ENCODE measurements around the gene TEAD1. TPM values are rescaled to one million over a fixed set of nuclear protein-coding genes. Genes with fewer than 3 reads are reported as not detected.

The TEAD1 gene
- total RNA-seq, 4 donors from 2014 or later = 45.7 to 88.7 (median 71.4) TPM

DNA sequence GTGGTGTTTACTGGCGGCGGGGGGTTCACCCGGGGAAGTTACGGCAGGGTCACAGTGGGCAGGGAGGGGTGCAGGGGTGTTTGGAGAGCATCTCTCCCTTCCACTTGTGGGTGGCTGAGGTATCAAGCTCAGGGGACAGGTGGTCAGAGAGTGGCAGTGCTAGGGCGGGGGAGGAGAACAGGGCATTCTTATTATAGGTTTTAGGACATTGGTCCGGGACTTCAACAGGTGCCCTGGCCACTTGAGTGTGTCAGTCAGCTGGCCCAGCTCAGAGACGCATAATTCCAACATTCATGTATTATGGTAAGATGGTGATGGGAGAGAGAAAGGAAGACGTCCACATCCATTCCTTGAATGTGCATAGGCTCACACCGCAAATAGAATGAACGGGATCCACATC, 101.7 kb downstream of the TEAD1 start:
- WGBS, 2 donors = 88 to 93% methylated on average over 10 of the region's 10 CpGs
- no peak for TF ChIP-seq POLR2A (IDR thresholded peaks at IDR 0.05)
- TF ChIP-seq, protein P1, sequence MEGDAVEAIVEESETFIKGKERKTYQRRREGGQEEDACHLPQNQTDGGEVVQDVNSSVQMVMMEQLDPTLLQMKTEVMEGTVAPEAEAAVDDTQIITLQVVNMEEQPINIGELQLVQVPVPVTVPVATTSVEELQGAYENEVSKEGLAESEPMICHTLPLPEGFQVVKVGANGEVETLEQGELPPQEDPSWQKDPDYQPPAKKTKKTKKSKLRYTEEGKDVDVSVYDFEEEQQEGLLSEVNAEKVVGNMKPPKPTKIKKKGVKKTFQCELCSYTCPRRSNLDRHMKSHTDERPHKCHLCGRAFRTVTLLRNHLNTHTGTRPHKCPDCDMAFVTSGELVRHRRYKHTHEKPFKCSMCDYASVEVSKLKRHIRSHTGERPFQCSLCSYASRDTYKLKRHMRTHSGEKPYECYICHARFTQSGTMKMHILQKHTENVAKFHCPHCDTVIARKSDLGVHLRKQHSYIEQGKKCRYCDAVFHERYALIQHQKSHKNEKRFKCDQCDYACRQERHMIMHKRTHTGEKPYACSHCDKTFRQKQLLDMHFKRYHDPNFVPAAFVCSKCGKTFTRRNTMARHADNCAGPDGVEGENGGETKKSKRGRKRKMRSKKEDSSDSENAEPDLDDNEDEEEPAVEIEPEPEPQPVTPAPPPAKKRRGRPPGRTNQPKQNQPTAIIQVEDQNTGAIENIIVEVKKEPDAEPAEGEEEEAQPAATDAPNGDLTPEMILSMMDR (IDR thresholded peaks at IDR 0.05) = no peak
- intact Hi-C loops (cut with DNase I; ENCODE audit: low total_unique reads) = no loop called here
- H3K4me3 ChIP-seq (ENCODE audit: low read depth, poor library complexity, severe bottlenecking) = no peak overlapping the region
- DNase-seq (ENCODE audit: low spot score in 2 of 2) = no peak

DNA sequence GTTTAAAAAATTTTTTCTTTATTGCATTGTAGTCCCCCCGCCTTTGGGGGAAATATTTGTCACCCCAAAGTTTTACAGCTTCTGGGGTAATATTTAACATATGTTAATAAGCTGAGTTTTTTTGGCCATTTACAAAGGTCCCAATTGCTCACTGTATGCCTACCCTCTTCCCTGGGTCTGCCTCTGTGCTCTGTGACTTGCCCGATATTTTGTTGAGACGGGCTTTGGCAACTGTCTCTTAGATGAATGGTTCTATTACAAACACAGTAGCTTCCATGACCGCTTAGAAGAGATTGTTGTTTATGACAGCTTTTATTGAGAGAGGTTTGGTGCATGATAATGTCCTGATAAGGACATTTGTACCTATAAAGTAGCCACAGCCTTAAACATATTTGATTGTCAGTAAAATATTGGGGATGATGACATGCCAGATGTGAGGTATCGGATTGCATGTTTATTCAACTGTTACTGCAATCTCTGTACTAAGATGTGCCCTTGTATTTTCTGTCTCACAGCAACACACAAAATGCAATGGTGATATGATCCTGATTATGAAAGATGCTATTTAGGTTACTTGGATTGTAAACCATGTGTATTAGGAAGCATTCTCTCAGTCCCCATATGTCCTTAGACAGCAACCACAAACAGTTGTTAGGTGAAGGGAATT, 103.1 kb downstream of the TEAD1 start:
- DNase-seq (ENCODE audit: low spot score in 2 of 2) = no peak
- intact Hi-C loops (cut with DNase I; ENCODE audit: low total_unique reads) = no loop called here
- 86% methylated on average over 5 of the region's 5 CpGs for WGBS, 2 donors
- TF ChIP-seq, protein P1 (IDR thresholded peaks at IDR 0.05) = no peak
- no peak overlapping the region for H3K4me3 ChIP-seq (ENCODE audit: low read depth, poor library complexity, severe bottlenecking)

DNA sequence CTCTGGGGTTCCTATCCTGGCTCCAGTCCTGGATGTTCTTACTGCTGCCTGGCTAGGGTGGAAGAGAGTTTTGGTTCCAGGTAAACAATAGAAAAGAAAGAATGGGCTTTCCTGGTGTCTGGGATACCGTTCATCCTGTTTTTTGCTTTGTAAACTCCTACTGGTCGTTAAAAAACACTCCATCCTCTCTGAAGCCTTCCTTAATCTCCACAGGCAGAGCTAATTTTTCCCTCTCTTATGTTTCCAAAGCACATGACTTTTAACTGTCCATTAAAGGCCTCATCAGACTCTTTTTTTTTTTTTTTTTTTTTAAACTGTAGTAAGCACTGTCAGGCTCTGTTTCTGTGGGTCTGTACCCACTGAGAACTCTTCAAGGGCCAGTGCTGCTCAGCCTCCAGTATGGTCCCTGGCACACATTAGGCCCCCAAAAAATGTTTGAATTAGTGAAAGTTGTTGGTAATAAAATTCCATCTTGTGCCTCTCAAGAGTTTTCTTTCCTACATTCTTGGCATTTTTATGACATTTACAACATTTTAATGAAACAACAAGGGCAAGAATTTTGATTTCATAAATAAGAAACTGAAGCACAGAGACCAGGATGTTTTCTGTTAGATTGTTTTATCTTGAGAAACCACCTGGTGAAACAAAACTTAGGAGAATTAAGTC, 104.2 kb downstream of the TEAD1 start:
- DNase-seq (ENCODE audit: low spot score in 2 of 2) = no peak
- no peak overlapping the region for H3K4me3 ChIP-seq (ENCODE audit: low read depth, poor library complexity, severe bottlenecking)
- TF ChIP-seq, protein P1 (IDR thresholded peaks at IDR 0.05) = no peak
- TF ChIP-seq POLR2A (IDR thresholded peaks at IDR 0.05) = no peak
- 71 to 75% methylated on average over 2 of the region's 2 CpGs for WGBS, 2 donors
- intact Hi-C loops (cut with DNase I; ENCODE audit: low total_unique reads) = no loop called here

DNA sequence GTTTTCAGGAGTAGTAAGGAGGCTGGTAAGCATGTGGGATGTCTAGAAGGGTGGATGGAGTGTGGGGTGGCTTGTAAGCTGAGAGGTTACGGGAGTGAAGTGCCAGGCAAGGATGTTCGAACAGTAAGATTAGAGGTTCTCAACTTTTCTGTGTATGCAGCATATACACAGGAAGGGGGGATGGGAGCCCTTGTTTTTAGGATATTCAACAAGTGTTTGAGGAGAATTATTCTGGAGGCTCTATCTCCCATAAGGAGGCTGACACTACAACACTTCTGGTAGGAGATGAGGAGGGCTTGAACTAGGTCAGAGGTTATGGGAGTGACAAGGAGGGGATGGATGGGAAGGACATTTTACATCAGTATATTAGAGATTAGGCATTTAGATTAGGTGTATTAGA, 109.5 kb downstream of the TEAD1 start:
- intact Hi-C loops (cut with DNase I; ENCODE audit: low total_unique reads) = no loop called here
- 95 to 98% methylated on average over 2 of the region's 2 CpGs for WGBS, 2 donors
- TF ChIP-seq, protein P1 (IDR thresholded peaks at IDR 0.05) = no peak
- no peak for TF ChIP-seq POLR2A (IDR thresholded peaks at IDR 0.05)
- H3K4me3 ChIP-seq (ENCODE audit: low read depth, poor library complexity, severe bottlenecking) = no peak overlapping the region
- no peak for DNase-seq (ENCODE audit: low spot score in 2 of 2)

DNA sequence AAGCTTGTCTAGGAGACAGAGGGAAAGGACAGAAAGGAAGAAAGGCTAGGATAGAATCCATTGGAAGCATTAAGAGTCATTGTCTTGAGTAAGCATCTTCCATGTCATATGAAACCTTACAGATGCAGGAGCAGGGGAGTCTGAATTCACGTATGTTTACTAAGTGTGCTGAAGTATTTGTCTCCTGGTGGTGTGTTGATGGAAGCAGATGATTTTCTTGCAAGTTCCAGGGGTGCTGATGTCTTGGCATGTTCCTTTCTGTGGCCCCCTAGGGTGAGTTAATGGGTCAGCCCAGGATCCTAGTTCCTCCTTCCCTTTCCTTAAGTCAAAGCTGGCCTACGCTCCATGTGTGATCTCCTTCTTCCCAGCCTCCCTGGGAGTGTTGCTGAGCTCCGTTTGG, 110.2 kb downstream of the TEAD1 start:
- 23 to 31% methylated on average over 3 of the region's 3 CpGs for WGBS, 2 donors
- H3K4me3 ChIP-seq (ENCODE audit: low read depth, poor library complexity, severe bottlenecking) = no peak overlapping the region
- no peak for DNase-seq (ENCODE audit: low spot score in 2 of 2)
- TF ChIP-seq, protein P1 (IDR thresholded peaks at IDR 0.05) = no peak
- TF ChIP-seq POLR2A (IDR thresholded peaks at IDR 0.05) = no peak
- intact Hi-C loops (cut with DNase I; ENCODE audit: low total_unique reads) = no loop called here
